HepG2 (cell line): ENCODE data around the gene RTBDN. TPM values are rescaled to one million over a fixed set of nuclear protein-coding genes. Genes with fewer than 3 reads are reported as not detected.

Experiments used
- microRNA-seq: library from miRNA; unstranded; fragments of <30 nt; microRNA quantifications from one replicate; pipeline ENCODE4, GENCODE V29; 2020
- polyA plus RNA-seq, 8 experiments: library from polyadenylated mRNA; depleted of rRNA in 3 of 8; stranded (reverse) in 7 of 8; unstranded in 1 of 8; fragments of >200 nt; fragmentation: Illumina TruSeq in 4 of 8; extraction: Trizol in 4 of 8; gene quantifications; 2 replicates each; pipeline versions ENCODE4 v1.2.1 to v1.2.3, GENCODE V29; 2011 to 2016; ENCODE audit warnings: low read depth in 4 of 8, missing spikeins in 1 of 8, mixed read lengths in 1 of 8; ENCODE audit not compliant: insufficient read depth in 1 of 8
- small RNA-seq, 3 experiments: library from RNA; depleted of rRNA; stranded (forward); fragments of <200 nt; gene quantifications; one replicate each; pipeline ENCODE3, GENCODE V24; 2012; ENCODE audit warnings: low read depth in 2 of 3, low replicate concordance in 1 of 3; ENCODE audit not compliant: insufficient read length in 3 of 3, insufficient read depth in 2 of 3
- total RNA-seq, 5 experiments: library from RNA; depleted of rRNA; stranded (reverse); fragments of >200 nt; fragmentation: Illumina TruSeq; extraction: Trizol; gene quantifications; 2 replicates each; pipeline ENCODE4 v1.2.3, GENCODE V29; 2016; ENCODE audit warnings: low read depth in 1 of 5

RTBDN gene
- total and polyA plus RNA-seq, 2 of the 13 experiments (the other 11 are each of a cell fraction or from before 2014, with no cell fraction given): 0.27 to 0.48 TPM

Small RNAs within 50 kb of the gene (microRNA-seq; reads per million reads assigned to microRNA genes)
- gene MIR5684 (not detected), gene MIR6794 (not detected)

Small RNAs within 50 kb of the gene (small RNA-seq; reads per million reads assigned to genes)
- gene MIR5684 (0 reads per million in 3 experiments), gene MIR6794 (0 reads per million in 3 experiments)

Other genes starting within 250 kb of the RTBDN start
- 2.9 and 5.2 TPM in 2 replicates for gene ZNF490, start 223.8 kb downstream of the RTBDN start, total RNA-seq (2016; rRNA removed; fragmentation: Illumina TruSeq; extraction: Trizol)
- 1.2 and 1.3 TPM in 2 replicates for gene ZNF490, start 223.8 kb downstream of the RTBDN start, polyA plus RNA-seq (2011; rRNA removed)
- 17.4 and 21.3 TPM in 2 replicates for gene ZNF791, start 223.7 kb downstream of the RTBDN start, total RNA-seq (2016; rRNA removed; fragmentation: Illumina TruSeq; extraction: Trizol)
- gene ZNF791, start 223.7 kb downstream of the RTBDN start, polyA plus RNA-seq (2011; rRNA removed): 10.1 and 12.8 TPM in 2 replicates
- gene MAN2B1, start 167.8 kb downstream of the RTBDN start, total RNA-seq (2016; rRNA removed; fragmentation: Illumina TruSeq; extraction: Trizol): 10.8 and 23.8 TPM in 2 replicates
- 23.6 and 31.8 TPM in 2 replicates for gene MAN2B1, start 167.8 kb downstream of the RTBDN start, polyA plus RNA-seq (2011; rRNA removed)
- gene WDR83, start 167.8 kb downstream of the RTBDN start, total RNA-seq (2016; rRNA removed; fragmentation: Illumina TruSeq; extraction: Trizol): 9.9 and 10.7 TPM in 2 replicates
- gene WDR83, start 167.8 kb downstream of the RTBDN start, polyA plus RNA-seq (2011; rRNA removed): 4.5 and 5.4 TPM in 2 replicates
- gene DHPS, start 152.7 kb downstream of the RTBDN start, total RNA-seq (2016; rRNA removed; fragmentation: Illumina TruSeq; extraction: Trizol): 34.8 and 43.3 TPM in 2 replicates
- 84.3 and 84.6 TPM in 2 replicates for gene DHPS, start 152.7 kb downstream of the RTBDN start, polyA plus RNA-seq (2011; rRNA removed)
- not detected in 2 replicates for gene GNG14, start 146.6 kb downstream of the RTBDN start, total RNA-seq (2016; rRNA removed; fragmentation: Illumina TruSeq; extraction: Trizol)
- gene GNG14, start 146.6 kb downstream of the RTBDN start, polyA plus RNA-seq (2011; rRNA removed): not detected in 2 replicates
- 4.6 and 6.1 TPM in 2 replicates for gene FBXW9, start 137.9 kb downstream of the RTBDN start, total RNA-seq (2016; rRNA removed; fragmentation: Illumina TruSeq; extraction: Trizol)
- 5.7 and 7.0 TPM in 2 replicates for gene FBXW9, start 137.9 kb downstream of the RTBDN start, polyA plus RNA-seq (2011; rRNA removed)
- 31.7 and 33.6 TPM in 2 replicates for gene TNPO2, start 110.6 kb downstream of the RTBDN start, total RNA-seq (2016; rRNA removed; fragmentation: Illumina TruSeq; extraction: Trizol)
- gene TNPO2, start 110.6 kb downstream of the RTBDN start, polyA plus RNA-seq (2011; rRNA removed): 61.0 and 76.1 TPM in 2 replicates
- gene TRIR, start 99.9 kb downstream of the RTBDN start, total RNA-seq (2016; rRNA removed; fragmentation: Illumina TruSeq; extraction: Trizol): 159 and 179 TPM in 2 replicates
- 160 and 166 TPM in 2 replicates for gene TRIR, start 99.9 kb downstream of the RTBDN start, polyA plus RNA-seq (2011; rRNA removed)
- gene GET3, start 97.1 kb downstream of the RTBDN start, total RNA-seq (2016; rRNA removed; fragmentation: Illumina TruSeq; extraction: Trizol): 51.5 and 57.7 TPM in 2 replicates
- 59.4 and 67.5 TPM in 2 replicates for gene GET3, start 97.1 kb downstream of the RTBDN start, polyA plus RNA-seq (2011; rRNA removed)
- not detected in 2 replicates for gene BEST2, start 82.8 kb downstream of the RTBDN start, total RNA-seq (2016; rRNA removed; fragmentation: Illumina TruSeq; extraction: Trizol)
- not detected in 2 replicates for gene BEST2, start 82.8 kb downstream of the RTBDN start, polyA plus RNA-seq (2011; rRNA removed)
- gene HOOK2, start 59.0 kb downstream of the RTBDN start, total RNA-seq (2016; rRNA removed; fragmentation: Illumina TruSeq; extraction: Trizol): 7.3 and 12.9 TPM in 2 replicates
- 9.2 and 11.1 TPM in 2 replicates for gene HOOK2, start 59.0 kb downstream of the RTBDN start, polyA plus RNA-seq (2011; rRNA removed)
- gene JUNB, start 43.1 kb downstream of the RTBDN start, total RNA-seq (2016; rRNA removed; fragmentation: Illumina TruSeq; extraction: Trizol): 4.9 and 7.7 TPM in 2 replicates
- 8.2 and 15.9 TPM in 2 replicates for gene JUNB, start 43.1 kb downstream of the RTBDN start, polyA plus RNA-seq (2011; rRNA removed)
- gene PRDX2, start 32.8 kb downstream of the RTBDN start, total RNA-seq (2016; rRNA removed; fragmentation: Illumina TruSeq; extraction: Trizol): 381 and 425 TPM in 2 replicates
- 218 and 238 TPM in 2 replicates for gene PRDX2, start 32.8 kb downstream of the RTBDN start, polyA plus RNA-seq (2011; rRNA removed)
- 14.9 and 23.5 TPM in 2 replicates for gene THSD8, start 32.5 kb downstream of the RTBDN start, total RNA-seq (2016; rRNA removed; fragmentation: Illumina TruSeq; extraction: Trizol)
- gene THSD8, start 32.5 kb downstream of the RTBDN start, polyA plus RNA-seq (2011; rRNA removed): 4.8 and 5.2 TPM in 2 replicates
- gene RNASEH2A, start 28.0 kb downstream of the RTBDN start, total RNA-seq (2016; rRNA removed; fragmentation: Illumina TruSeq; extraction: Trizol): 35.8 and 44.0 TPM in 2 replicates
- gene RNASEH2A, start 28.0 kb downstream of the RTBDN start, polyA plus RNA-seq (2011; rRNA removed): 18.4 and 25.1 TPM in 2 replicates
- gene MAST1, start 3.9 kb upstream of the RTBDN start, total RNA-seq (2016; rRNA removed; fragmentation: Illumina TruSeq; extraction: Trizol): 0.27 and 0.73 TPM in 2 replicates
- 4.7 and 5.6 TPM in 2 replicates for gene MAST1, start 3.9 kb upstream of the RTBDN start, polyA plus RNA-seq (2011; rRNA removed)
- gene DNASE2, start 46.9 kb upstream of the RTBDN start, total RNA-seq (2016; rRNA removed; fragmentation: Illumina TruSeq; extraction: Trizol): 3.4 and 7.5 TPM in 2 replicates
- gene DNASE2, start 46.9 kb upstream of the RTBDN start, polyA plus RNA-seq (2011; rRNA removed): 16.2 and 19.0 TPM in 2 replicates
- gene KLF1, start 52.6 kb upstream of the RTBDN start, total RNA-seq (2016; rRNA removed; fragmentation: Illumina TruSeq; extraction: Trizol): not detected in 2 replicates
- gene KLF1, start 52.6 kb upstream of the RTBDN start, polyA plus RNA-seq (2011; rRNA removed): not detected in 2 replicates
- gene GCDH, start 56.6 kb upstream of the RTBDN start, total RNA-seq (2016; rRNA removed; fragmentation: Illumina TruSeq; extraction: Trizol): 35.0 and 38.0 TPM in 2 replicates
- 15.1 and 16.4 TPM in 2 replicates for gene GCDH, start 56.6 kb upstream of the RTBDN start, polyA plus RNA-seq (2011; rRNA removed)
- 0.09 TPM in 1 of 2 replicates, not detected in the other for gene SYCE2, start 84.7 kb upstream of the RTBDN start, total RNA-seq (2016; rRNA removed; fragmentation: Illumina TruSeq; extraction: Trizol)
- 0.25 and 0.40 TPM in 2 replicates for gene SYCE2, start 84.7 kb upstream of the RTBDN start, polyA plus RNA-seq (2011; rRNA removed)
- gene FARSA, start 99.1 kb upstream of the RTBDN start, total RNA-seq (2016; rRNA removed; fragmentation: Illumina TruSeq; extraction: Trizol): 68.0 and 72.0 TPM in 2 replicates
- 25.9 and 37.0 TPM in 2 replicates for gene FARSA, start 99.1 kb upstream of the RTBDN start, polyA plus RNA-seq (2011; rRNA removed)
- 420 and 898 TPM in 2 replicates for gene CALR, start 104.0 kb upstream of the RTBDN start, total RNA-seq (2016; rRNA removed; fragmentation: Illumina TruSeq; extraction: Trizol)
- gene CALR, start 104.0 kb upstream of the RTBDN start, polyA plus RNA-seq (2011; rRNA removed): 842 and 934 TPM in 2 replicates
- 34.6 and 42.5 TPM in 2 replicates for gene RAD23A, start 111.3 kb upstream of the RTBDN start, total RNA-seq (2016; rRNA removed; fragmentation: Illumina TruSeq; extraction: Trizol)
- 50.3 and 54.2 TPM in 2 replicates for gene RAD23A, start 111.3 kb upstream of the RTBDN start, polyA plus RNA-seq (2011; rRNA removed)
- gene GADD45GIP1, start 122.6 kb upstream of the RTBDN start, total RNA-seq (2016; rRNA removed; fragmentation: Illumina TruSeq; extraction: Trizol): 24.6 and 37.4 TPM in 2 replicates
- 30.7 and 31.9 TPM in 2 replicates for gene GADD45GIP1, start 122.6 kb upstream of the RTBDN start, polyA plus RNA-seq (2011; rRNA removed)
- not detected in 2 replicates for gene DAND5, start 135.0 kb upstream of the RTBDN start, total RNA-seq (2016; rRNA removed; fragmentation: Illumina TruSeq; extraction: Trizol)
- gene DAND5, start 135.0 kb upstream of the RTBDN start, polyA plus RNA-seq (2011; rRNA removed): 0.04 TPM in 1 of 2 replicates, not detected in the other
- gene NFIX, start 160.9 kb upstream of the RTBDN start, total RNA-seq (2016; rRNA removed; fragmentation: Illumina TruSeq; extraction: Trizol): 5.4 and 5.6 TPM in 2 replicates
- 3.0 and 3.4 TPM in 2 replicates for gene NFIX, start 160.9 kb upstream of the RTBDN start, polyA plus RNA-seq (2011; rRNA removed)